ENCODE data around the gene XPR1.

GRCh38 chr1:180912211-180912800 lies 280.5 kb downstream of the XPR1 start:
- no peak for TF ChIP-seq POLR2A (IDR thresholded peaks at IDR 0.05)
- no peak for TF ChIP-seq CTCF (IDR thresholded peaks at IDR 0.05)

Measured in uterus (tissue), 2 donors.